ENCODE measurements around the gene ATG9B.

GRCh38 chr7:150977382-150978125 is 46.7 kb downstream of the ATG9B start:
- TF ChIP-seq ZNF146 (tag by site-specific recombination; IDR thresholded peaks at IDR 0.05), result no peak
- no peak for TF ChIP-seq BCL11A (tag by site-specific recombination; IDR thresholded peaks at IDR 0.05; ENCODE audit: low read depth)
- TF ChIP-seq, protein P1, sequence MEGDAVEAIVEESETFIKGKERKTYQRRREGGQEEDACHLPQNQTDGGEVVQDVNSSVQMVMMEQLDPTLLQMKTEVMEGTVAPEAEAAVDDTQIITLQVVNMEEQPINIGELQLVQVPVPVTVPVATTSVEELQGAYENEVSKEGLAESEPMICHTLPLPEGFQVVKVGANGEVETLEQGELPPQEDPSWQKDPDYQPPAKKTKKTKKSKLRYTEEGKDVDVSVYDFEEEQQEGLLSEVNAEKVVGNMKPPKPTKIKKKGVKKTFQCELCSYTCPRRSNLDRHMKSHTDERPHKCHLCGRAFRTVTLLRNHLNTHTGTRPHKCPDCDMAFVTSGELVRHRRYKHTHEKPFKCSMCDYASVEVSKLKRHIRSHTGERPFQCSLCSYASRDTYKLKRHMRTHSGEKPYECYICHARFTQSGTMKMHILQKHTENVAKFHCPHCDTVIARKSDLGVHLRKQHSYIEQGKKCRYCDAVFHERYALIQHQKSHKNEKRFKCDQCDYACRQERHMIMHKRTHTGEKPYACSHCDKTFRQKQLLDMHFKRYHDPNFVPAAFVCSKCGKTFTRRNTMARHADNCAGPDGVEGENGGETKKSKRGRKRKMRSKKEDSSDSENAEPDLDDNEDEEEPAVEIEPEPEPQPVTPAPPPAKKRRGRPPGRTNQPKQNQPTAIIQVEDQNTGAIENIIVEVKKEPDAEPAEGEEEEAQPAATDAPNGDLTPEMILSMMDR (tag by site-specific recombination; IDR thresholded peaks at IDR 0.05), result no peak
- no peak for TF ChIP-seq WT1 (tag by site-specific recombination; IDR thresholded peaks at IDR 0.05)

Data from HEK293 (cell line).